ENCODE results near the gene ZNF12.
"Not testable (repeated sequence)": the region's sequence is repeated elsewhere in the genome, so short reads cannot be mapped to it uniquely, and the experiment has no call there.

DNA sequence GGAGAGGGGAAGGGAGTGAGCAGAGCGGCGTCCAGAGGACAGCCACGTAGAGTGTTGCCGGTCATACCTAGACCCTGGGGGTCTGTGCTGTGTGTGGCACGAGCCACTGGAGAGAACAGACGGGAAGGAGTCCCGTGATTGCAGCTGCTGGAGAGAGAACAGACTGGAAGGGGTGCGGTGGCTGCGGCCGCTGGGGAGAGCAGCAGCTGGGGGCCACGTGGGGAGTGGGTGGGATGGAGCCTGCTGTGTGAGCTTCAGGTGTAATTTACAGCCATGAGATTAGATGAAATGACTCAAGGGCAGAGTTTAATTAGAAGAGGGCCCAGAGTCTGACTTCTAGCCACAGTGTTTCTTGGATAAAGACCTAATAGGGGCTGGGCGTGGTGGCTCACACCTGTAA, 42.6 kb upstream of the ZNF12 start:
- not testable (repeated sequence) for TF ChIP-seq POLR2A (IDR thresholded peaks at IDR 0.05)
- TF ChIP-seq, protein P1, sequence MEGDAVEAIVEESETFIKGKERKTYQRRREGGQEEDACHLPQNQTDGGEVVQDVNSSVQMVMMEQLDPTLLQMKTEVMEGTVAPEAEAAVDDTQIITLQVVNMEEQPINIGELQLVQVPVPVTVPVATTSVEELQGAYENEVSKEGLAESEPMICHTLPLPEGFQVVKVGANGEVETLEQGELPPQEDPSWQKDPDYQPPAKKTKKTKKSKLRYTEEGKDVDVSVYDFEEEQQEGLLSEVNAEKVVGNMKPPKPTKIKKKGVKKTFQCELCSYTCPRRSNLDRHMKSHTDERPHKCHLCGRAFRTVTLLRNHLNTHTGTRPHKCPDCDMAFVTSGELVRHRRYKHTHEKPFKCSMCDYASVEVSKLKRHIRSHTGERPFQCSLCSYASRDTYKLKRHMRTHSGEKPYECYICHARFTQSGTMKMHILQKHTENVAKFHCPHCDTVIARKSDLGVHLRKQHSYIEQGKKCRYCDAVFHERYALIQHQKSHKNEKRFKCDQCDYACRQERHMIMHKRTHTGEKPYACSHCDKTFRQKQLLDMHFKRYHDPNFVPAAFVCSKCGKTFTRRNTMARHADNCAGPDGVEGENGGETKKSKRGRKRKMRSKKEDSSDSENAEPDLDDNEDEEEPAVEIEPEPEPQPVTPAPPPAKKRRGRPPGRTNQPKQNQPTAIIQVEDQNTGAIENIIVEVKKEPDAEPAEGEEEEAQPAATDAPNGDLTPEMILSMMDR (IDR thresholded peaks at IDR 0.05) = not testable (repeated sequence)

All from lower leg skin (tissue), 3 donors.